NK-92 (cell line): ENCODE results near the gene KRT17.
"Not testable (repeated sequence)": the region's sequence is repeated elsewhere in the genome, so short reads cannot be mapped to it uniquely, and the experiment has no call there.

ENCODE experiments used
- DNase-seq: peaks from one replicate; lab custom pipeline; 2025; ENCODE audit not compliant: unreplicated experiment; lab: John Stamatoyannopoulos, UW

The KRT17 gene

DNA sequence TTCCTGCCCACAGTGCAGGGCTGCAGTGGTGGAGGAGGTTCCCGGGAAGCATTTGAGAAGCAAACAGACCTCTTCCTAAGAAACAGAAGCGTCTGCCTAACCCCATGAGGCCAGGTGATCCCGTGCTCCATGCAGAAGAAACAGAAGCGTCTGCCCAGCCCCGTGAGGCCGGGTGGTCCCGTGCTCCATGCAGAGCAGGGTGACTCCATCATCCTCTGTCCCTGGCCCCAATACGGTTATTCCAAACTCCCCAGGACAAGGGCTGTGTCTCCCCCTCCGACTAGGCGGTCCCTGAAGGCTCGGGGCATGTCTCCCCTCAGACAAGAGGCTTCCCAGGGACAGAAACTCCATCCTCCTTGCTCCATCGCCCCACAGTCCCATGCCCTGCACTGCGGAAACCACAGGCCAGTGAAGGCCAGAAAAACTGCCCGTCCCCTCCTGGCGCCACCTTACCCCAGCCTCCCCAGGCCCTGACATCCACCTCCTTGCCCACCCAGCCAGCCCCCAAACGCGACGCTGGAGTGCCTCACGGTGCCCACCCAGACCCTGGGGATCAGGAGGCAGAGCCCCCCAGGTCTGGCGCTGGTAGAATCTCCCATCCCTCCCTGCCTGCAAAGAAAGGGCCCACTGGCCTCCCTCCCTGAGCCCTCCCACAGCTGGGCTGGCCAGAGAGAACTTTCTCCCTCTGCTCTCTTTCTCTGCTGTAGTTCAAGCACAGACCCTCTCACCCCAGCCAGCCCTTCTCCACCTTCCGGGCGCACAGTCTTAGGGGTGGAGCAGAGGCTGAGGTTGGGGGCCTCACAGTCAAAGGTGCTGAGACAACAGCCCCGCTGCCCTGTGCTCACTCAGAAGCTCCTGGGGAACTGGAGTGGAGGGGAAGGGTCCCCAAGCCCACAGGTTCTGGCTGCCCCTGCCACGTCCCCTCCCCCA lies 30.6 kb upstream of the KRT17 start:
- DNase-seq: no peak

DNA sequence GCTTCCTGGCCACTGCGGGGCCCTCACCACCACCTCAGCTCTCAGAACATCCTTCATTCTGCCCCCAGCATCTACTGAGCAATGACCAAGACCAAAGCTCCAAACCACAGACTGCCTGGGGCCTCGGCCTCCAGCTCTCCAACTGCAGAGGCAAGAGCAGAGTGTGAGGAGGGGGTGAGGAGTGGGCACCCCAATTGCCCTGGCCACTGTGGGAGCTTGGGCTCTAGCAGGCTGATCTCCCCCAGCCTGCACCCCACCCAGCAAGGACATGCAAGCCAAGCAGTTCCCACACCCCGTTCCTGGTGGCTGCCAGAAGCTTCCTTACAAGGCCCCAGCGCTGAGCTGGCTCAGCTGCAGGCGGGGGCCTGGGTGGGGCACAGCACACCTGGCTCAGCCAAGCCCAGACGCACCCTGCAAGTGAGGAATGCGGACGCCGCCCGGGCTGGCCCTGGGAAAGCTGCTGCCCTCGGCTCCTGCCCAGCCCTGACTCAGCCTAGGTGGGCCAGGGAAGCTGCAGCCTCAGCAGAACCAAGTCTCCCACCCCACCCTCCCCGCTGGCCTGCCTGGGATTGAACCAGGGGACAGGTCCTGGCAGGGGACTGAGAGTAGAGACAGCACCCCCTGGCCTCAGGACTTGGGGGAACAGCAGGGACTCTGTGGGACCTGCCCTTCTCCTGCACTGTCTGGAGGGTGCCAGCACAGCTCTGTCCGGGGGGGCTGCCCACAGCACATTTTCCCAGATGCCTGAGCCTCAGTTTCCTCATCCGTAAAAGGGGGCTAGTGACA lies 29.7 kb upstream of the KRT17 start:
- no peak for DNase-seq

DNA sequence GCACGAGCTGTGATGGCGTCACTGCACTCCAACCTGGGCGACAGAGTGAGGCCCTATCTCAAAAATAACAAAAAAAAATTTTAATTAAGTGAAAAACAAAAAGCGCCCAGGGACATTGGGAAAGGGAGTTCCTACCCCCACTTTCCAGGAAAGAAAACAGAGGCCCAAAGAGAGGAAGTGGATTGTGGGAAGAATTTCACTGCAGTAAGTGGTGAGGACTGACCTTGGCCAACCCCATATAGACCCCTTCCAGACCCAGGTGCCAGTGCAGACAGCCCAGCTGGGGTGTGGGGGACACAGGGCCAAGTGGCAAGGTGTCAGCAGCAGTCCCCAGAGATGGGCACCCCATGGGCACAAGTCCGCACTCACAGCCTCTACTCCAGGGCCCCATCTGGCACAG lies 29.0 kb upstream of the KRT17 start:
- DNase-seq: no peak

DNA sequence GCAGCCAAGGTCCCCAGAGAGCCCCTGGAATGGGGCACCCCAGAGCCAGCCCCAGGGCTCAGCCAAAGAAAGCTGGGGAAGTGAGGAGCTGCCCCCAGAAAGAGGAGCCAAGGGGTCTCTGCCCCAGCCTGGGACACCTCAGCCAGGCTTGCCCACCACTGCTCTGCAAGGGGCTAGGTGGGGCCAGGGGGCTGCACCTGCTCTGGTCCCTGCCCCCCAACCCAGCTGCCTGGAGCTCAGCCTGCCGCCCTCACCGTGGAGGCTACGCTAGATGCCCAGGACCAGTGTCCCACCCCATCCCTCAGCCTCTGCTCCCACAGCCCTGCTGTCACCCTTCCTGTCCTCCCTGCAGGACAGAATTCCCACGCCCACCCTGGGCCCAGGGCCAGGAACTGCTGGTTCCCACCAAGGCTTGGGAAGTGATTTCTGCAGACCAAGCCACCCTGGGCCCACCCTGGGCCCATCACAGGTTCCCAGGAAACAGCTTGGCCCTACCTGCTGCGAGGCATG lies 28.1 kb upstream of the KRT17 start:
- no peak for DNase-seq

DNA sequence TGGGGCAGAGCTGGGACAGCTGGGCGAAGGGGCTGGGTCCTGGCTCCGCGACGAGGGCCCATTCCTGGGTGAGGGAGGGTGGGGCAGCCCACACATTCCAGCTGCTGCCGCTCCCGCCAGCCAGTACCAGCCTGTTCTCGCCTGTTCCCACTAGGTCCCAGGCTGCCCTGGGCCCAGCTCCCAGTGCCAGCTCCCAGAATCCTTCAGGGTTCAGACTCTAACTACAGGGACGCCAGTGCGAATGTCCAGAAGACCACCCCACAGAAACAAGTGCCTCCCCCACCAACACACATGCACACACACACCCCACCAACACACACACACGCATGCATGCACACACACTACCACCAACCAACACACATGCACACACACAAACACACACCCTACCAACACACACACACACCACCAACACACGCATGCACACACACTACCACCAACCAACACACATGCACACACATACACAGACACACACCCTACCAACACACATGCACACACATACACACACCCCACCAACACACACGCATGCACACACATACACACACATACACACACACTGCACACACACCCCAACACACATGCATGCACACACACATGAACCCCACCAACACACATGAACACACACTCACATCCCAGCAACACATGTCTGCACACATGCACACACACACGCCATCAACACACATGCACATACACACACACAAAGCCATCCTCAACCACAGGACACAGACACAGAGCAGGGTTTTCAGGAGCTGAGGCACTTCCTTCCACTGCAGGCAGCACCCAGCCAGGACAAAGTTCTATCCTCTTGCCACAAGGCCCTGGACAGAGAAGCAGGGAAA lies 27.5 kb upstream of the KRT17 start:
- no peak for DNase-seq

DNA sequence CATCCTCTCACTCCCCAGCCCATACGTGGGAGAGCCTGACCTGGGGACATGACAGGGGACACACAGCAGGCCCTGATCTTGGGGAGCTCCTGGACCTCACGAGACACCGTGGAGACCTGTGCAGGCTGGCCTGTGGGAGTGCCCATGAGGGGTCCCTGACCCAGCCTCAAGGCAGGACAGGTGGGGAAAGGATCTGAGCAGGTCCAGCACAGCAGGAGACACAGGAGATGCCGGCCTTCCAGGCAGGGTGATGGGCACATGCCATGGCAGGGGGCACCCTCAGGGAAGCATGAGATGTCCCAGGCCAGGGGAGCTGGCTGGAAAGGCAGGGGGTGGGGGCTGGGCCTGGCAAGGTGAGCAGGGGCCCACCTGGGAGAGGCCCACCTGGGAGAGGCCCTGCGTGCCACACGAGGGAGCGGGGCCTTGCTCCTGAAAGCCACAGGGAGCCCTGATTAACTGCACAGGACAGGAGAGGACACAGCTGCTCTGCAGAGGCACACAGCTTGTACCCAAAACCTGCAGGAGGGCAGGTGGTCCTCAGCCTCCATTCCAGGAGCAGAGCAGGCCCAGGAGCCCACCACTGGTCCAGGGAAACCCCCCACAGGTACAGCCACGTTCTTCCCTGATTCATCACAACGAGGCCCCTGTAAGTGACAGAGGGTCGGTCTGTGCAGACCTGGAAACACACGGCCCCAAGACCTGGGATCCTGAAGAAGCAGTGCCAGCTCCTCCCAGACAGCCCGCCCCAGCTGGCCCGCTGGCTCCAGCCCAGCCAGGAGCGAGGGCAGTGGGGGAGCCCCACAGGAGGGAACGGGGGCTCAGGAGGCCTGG lies 26.6 kb upstream of the KRT17 start:
- no peak for DNase-seq

DNA sequence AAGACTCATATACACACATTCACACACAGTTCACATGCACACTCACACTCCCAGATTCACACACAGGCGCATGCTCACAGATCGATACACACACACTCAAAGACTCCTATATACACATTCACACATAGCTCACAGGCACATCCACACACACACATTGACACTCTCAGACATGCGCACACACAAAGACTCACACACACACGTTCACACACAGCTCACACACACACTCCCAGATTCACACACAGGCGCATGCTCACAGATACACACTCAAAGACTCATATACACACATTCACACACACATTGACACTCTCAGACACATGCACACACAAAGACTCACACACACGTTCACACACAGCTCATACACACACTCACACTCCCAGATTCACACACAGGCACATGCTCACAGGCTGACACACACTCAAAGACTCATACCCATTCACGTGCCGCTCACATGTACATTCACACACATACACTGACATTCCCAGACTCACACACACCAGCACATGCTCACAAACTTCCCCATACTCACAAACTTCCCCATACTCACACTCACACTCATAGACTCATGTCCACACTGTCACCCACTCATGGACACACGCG lies 25.6 kb upstream of the KRT17 start:
- DNase-seq: no peak

DNA sequence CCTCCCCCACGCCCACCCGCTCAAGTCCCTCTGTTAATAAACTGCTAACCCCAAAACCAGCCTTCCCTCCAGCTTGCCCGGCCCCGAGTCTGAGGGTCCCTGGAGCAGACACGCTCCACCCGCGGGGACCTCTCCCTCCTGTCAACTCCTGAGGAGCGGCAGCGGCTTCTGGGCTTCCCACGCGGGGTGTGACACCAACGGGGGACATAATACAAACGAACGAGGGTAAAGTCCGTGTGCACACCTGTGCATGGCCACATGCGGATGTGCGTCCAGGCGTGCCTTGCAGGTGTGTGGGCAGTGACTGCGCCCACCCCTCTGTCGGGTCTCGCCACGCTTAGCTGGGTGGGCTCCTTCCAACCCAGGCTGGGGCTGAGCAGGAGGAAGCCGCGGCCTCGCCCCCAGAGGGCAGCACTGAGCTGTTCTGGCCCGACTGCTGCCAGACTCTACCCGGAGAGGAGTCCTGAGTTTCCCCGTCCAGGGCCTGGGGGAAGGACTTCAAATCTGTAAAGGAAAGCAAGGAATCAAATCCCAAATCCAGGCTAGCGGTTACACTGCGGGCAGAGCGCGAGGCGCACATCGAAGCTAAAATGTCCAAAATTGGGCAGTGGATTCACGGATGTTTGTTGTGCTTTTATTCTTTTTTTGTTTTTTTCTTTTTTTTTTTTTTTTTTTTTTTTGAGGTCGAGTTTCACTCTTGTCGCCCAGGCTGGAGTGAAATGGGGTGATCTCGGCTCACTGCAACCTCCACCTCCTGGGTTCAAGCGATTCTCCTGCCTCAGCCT lies 24.2 kb upstream of the KRT17 start:
- no peak for DNase-seq

DNA sequence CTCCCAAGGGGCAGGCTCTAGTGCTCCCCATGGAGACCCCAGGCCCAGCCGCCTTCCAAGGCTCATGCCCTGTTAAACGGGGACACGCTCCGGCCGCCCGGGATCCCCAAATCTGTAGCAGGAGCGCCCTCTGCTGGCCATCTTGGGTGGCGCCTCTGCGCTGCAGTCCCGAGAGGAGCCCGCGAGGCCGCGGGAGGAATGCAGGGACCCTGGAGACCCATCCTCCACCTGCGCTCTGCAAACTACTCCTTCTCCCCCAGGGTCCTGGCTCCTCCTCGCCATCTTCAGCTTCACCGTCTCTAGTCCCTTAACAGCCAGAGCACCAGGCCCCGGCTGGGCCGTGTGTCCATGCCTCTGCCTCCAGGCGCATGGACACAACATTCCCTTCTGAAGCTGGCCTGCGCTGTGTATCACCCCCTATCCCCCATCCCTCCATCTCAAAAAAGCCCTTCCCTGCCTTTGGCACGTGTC lies 23.6 kb upstream of the KRT17 start:
- DNase-seq: no peak

DNA sequence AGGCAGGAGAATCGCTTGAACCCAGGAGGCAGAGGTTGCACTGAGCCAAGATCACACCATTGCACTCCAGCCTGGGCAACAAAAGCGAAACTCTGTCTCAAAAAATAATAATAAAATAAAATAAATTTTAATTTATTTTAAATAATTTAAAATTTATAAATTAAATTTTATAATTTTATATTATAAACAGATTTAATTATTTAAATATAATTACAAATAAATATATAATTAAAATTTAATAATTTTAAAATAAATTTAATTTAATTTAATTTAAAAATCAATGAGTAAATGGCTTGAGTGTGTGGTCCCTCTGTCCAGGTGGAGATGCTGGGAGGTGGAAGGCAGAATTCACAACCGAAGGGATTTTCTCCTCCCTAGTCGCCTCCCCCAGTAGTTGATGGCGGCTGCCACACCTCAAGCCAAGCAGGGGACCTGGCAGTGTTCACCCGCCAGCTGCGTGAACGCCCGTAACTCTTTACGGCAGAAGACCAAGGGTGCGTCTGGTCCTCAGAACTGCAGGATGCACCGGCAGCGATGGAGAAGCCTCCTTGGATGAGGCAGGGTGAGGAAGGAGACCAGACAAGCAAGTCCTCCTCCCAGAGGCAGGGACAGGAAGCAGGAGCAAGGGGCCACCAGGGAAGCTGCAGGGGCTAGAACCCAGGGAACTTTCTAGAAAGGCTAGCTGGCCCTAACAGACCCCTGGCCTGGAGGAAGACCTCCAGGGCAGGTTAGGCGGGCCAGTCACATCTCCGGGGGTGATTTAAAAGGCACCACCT lies 22.9 kb upstream of the KRT17 start:
- DNase-seq: no peak

DNA sequence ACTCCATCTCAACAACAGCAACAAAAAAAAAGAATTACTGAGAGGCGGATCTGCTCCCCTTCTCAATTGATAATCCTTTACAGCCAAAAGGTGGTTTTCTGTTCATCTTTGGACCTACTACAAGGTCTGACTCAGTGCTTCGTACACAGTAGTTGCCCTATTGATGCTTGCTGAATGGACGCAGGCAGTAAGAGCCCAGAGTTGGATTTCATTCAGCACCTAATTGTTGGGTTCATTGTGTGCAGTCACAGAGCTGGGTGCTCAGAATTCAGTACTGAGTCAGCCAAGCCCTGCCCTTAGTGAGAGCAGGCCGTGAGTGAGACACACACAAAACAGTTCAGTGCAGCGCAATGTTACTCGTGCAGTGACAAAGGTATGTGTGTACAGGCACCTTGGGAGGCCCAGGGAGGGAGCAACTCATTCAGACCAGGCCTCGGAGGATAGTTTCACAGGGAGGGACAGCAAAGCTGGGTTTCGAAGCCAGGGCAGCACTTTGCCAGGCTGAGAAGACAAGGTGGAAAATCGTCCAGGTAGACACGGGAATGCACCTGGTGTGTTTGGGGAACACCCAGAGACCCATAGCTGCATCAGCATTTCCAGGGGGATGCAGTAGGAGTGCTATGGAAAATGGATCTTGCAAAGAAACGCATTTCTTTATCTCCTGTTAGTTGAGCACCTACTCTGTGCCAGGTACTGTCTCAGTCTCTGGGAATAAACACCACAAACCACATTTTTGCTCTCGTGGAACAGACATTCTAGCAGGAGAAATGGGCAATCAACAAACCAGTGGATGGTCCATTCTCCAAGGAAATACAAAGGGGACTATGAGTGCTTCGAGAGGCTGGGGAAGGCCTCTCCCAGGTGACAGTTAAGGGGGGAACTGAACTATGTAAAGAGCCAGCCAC lies 18.1 kb upstream of the KRT17 start:
- no peak for DNase-seq

DNA sequence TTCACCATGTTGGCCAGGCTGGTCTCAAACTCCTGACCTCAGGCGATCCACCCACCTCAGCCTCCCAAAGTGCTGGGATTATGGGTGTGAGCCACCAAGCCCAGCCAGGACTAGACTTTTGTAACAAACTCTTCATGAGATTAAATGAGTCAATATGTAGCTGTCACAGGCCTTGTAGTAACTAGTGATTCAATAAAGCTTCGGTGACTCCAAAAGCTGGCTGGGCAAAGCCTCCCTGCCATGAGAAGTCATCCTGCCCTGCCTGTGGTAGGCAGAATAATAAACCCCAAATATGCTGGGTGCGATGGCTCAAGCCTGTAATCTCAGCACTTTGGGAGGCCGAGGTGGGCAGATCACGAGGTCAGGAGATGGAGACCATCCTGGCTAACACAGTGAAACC lies 16.2 kb upstream of the KRT17 start:
- not testable (repeated sequence) for DNase-seq

DNA sequence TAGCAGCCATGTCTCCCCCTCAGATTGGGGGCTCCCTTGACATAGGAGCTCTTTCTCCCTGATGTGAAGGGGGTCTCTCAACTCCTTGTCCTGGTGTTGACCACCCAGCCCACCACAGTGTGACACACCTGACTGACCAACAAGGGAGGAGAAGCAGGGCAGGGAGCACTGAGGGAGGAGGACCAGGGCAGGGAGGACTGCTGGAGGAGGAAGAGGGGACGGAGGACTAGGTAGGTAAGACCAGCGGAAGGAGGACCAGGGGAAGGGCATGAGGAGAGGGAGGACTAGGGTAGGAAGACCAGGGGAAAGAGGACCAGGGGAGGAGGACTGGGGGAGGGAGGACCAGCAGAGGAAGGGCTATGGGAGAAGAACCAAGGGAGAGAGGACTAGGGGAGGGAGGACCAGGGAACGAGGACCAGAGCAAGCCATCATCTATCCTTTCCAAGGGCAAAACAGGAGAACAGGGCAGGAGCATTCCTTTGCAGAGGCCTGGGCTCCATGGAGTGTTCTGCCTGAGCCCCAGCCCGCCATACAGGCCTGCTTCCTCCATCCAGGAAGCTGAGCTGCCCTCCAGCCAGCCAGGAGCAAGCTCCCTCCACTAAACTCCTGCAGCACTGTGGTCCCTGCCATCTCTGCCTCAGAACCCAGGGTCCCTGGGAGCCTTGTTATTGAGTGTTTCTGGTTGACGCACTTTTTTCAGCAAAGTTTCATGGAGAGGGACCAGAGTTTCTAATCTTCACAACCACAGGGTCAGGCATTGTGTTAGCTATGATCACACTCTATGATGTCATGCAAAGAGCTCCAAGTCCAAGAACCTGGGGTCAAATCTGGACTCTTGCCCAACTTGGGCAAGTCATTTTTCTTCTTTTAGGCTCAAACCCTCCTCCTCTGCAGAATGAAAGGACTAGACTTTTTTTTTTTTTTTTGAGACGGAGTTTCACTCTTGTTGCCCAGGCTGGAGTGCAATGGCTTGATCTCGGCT lies 15.4 kb upstream of the KRT17 start:
- DNase-seq: no peak

DNA sequence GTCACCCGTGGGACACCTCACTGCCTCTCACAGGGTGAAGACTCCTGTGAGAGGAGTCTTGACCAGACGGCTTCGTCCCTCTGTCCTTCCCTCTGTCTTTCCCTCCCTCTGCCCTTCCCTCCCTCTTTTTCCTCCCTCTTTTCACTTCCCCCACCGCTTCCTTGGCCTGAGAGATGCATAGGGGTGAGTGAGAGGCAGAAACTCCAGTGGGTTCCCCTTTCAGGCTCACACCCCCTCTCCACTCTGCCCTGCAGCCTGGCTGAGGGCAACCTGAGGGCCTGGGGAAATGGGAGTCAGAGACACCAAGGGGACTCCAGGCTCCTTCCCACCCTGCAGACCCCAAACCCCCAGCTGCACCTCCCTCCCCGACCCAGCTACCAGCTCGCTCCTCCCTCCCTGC lies 14.6 kb upstream of the KRT17 start:
- DNase-seq: no peak

DNA sequence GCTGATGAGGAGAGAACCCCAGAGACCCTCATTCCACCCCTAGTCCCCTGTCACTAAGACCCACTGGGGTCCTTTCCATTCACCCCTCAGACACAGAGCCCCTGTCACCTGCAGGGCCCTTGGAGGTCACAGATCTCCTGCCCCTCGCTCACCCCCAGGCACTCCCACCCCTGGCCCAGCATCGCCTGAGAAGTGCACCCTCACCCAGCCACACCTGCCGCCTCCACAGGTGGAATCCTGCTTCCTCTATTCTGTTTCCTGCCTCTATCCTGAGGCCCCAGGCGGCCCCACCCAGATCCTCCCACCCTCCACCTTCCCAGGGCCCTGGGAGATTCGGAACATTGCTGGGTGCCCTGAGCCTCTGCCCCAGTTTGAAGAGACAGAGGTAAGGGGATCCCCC lies 13.8 kb upstream of the KRT17 start:
- DNase-seq: no peak

DNA sequence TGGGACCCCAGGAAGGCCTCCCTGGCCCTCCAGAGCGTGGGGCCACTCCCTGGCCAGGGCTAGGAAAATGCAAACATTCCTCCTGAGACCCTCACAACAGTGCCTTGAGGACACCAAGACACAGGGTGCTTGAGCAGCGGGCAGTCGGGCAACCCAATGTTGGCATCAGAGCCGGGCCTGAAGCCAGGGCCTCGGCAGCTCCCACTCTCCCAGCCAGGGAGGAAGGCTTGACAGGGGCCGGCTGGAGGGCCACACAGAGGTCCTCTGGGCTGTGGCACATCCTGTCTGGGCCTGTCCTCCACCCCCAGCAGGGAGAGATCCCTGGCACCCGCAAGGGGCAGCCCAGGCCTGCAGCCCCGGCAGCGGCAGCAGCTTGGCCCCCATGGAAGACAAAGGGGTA lies 12.3 kb upstream of the KRT17 start:
- no peak for DNase-seq
